Fibroblast of skin of back (primary cell): Measurements from ENCODE around the gene TTYH2.

Experiments used
- DNase-seq: peaks from one replicate; pipeline ENCODE4 v3.0.0-alpha.2; 2013

Gene TTYH2

DNA sequence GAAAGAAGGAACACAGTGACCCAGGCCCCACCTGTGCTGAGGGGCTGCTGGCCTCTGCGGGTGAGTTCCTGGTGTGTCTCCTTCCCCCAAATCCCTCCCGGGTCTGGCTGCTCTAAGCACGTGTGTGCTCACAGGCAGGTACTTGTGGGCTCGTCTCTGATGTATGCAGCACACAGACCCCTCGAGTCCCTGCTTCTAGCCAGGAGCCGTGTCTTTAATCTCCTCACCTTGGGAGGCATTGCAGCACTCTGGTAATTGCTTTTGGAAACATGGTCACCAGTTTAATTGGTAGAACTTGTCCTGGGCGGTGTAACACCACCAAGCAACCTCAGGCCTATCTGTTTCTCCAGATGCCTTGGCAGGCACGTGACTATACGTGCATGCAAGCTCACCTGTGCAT, 18.7 kb upstream of the TTYH2 start:
- DNase-seq, result no peak

DNA sequence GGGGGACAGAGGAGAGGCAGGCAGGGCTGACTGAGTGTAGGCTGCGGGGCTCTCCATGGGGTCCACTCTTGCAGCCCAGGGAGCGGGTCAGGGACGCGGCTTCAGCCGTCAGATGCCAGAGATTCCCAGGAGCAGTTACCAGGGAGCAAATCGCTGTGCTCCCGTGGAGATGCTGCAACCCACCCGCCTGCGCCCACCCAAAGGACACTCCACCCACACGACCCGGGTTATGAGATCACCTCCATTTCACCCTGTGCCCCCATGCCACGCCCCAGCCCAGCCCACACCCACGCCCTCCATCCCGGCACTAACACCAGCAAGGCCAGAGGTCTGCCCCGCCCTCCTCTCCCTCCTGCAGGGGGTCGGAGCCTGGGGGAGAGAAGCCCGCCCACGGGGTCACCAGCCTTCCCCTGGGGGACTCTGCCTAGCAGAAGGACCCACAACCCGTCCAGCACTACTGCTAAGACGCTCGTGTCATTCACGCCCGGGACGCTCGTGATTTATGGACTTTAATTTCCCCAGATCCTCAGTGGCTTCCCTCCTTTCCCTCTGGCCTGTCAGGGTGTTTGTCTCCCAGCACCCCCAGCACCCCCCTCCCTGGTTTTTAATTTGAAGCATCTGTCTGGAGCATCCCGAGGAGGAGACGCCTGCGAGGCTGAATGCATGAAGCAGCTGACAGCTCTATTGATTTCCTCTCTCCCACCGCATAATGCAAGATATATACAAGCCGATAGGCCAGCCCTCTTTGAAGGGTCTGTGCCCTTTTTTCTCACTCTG, 16.6 kb upstream of the TTYH2 start:
- DNase-seq, result no peak

DNA sequence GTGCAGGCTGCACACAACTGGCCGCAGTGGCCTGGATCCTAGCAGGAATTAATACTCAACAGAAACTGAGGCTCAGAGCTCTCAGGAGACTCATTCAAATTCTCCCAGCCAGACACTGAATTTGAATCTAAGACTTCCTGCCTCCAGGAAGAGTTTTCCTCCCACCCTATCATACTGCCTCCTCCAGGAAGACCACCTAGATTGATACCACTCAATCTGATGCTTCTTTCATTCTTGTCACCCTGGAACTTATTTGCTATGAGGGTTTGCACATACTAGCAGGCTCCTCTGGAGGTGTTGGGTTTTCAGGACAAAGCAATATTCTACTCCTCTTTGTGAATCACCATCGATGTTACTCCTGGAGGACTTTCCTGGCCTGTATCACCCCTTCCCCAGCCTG, 15.6 kb upstream of the TTYH2 start:
- DNase-seq, result no peak

DNA sequence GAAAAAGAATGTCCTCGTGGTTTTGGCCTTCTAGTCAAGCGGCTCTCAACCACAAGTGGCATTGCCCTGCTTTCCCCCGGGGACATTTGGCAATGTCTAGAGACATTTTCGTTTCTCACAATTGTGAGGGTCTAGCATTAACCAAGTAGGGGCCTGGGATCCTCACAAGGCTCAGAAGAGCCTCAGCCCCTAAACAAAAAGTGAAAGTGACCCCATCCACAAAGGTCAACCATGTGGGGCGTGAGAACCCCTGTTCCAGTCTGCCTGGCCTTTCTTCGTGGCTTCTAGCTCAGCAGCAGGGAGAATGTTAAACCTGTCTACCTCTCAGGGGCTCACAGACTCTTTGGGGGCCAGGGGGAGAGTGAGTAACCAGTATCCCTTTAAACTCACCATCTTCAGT, 14.7 kb upstream of the TTYH2 start:
- no peak for DNase-seq

DNA sequence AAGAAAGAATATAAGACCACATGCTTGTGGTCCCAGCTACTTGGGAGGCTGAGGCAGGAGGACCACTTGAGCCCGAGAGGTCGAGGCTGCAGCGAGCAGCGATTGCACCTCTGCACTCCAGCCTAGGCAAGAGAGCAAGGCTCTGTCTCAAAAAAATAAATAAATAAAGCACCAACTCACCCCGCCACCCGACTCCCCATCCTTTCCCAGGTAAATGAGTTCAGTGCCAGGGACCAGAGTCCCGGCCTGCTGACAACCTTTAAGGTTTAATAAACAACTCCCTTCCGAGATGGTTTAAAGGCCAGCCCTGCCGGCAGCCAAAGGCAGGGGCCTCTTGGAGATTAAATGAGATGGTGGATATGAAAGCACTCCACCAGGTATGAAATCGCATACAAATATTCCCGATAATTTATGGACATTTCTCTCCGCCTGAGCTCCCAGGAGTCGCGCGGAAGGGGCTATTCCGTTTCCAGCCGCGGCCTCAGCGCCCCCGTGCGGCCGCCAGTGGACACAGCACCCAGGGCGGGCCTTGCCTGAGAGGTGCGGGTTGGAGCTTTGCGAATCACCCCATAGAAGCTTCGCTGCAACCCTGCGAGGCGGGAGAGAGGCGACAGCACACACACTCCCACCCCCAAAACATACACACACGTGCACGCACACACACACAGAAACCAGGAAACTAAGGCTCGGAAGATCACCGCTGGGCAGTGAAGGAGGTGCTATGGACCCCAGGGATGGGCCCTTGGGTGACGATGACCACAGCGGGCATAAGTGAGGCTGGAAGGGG, 13.9 kb upstream of the TTYH2 start:
- DNase-seq, result peak; percentile 37

DNA sequence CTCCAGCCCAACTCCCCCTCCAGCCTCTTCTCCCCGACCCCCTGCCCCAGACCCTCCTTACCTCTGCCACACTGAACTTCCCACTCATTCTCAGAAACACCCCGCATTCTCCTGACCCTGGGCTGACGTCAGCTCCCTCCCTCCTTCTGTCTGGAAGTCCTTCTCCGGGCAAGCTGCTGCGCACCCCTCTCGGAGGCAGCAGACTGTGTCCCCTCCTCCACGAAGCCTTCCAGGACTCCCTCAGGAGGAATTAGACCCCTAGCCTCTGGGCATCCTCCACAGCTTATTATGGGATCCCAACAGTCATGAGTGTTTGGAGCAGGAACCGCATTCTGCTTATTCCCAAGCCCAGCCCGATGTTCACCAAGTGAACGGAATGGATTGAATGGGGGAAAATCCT, 13.3 kb upstream of the TTYH2 start:
- no peak for DNase-seq

DNA sequence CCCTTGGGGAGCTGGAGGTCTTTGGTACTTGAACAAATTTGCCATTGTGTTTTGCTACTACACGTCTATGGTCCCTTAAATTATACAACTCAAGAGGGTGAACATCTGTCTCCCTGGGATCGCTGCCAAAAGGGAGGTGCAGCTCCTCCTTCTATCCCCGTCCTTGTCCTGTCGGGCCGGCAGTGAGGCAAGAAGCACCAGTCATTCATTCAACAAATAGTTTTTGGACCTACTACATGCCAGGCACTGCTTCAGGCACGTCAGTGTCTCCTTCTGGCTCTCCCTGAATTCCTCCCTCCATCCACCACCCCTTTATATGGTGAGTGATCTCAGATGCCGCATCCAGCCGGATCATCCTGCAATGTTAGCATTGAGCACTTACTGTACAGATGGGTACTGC, 12.1 kb upstream of the TTYH2 start:
- DNase-seq, result peak; percentile 27

DNA sequence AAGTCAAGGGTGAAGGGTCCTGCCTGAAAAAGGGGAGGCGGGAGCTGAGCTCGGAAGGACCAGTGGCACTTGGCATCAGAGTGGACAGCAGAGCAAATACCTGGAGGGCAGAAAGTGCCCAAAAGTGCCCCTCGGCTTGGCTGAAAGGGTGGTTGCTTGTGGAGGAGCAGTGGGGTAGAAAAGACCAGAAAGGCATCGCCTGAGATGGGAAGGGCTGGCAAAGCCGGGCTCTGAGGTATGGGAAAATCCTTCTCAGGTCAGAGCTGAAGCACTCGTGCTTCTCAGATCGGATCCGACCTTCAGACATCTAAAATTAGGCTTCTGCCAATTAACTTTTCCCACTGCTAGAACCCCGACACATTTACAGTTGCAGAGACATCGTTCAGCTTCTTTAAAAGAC, 11.4 kb upstream of the TTYH2 start:
- no peak for DNase-seq

DNA sequence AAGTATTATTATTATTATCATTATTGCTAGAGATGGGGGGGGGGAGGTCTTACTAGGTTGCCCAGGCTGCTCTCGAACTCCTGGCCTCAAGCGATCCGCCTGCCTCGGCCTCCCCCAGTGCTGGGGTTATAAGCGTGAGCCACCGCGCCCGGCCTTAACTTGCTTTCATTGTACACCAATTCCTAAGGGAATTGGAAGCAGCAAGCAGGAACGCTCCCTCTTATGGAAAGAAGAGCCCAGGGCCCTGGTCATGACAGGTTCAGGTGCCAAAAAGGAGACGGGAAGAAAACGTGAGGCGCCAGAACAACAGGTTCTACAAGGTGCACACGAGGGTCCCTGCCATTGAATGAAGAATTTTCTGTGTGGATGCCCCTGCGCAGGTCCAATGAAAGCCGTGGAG, 10.4 kb upstream of the TTYH2 start:
- no peak for DNase-seq

DNA sequence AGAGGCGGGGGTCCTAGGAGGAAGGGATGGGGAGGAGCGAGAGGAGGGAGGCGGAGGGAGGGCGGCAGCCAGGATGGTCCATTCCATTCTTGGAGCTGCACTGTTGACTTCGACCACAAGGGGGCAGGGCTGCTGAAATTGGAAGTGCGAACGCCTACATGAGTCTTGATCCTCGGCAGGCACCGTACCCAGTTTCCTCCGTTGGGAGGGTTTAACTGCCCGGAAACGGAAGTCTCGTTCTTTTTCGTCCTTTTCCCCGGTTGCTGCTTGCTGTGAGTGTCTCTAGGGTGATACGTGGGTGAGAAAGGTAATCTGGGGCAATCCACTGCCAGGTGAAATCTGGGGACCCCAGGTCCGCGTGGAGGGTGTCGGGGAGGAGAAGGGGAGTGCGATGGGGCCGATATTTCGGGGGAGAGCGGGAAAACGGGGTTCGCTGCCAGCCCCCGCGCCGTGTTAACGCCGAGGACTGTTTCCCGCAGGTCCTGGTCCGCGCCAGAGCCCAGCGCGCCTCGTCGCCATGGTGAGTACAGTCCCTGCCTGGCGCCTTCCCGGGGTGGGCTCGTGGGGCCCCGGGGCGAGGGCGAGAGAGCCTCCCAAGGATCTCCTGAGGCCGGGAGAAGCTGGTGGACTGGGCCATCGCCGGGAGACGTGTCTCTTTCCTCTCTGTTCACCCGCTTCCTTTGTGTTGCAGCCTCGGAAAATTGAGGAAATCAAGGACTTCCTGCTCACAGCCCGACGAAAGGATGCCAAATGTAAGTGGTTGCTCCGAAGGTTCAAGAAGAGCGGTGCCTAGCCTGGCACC, 9.7 kb upstream of the TTYH2 start, which contains the start of gene RPL38:
Gene RPL38, plus strand, starts transcription at position 240 of the 802 bp plus-strand sequence. Its CDS starts 278 bp downstream, at position 518.
- peak; percentile 98 for DNase-seq

DNA sequence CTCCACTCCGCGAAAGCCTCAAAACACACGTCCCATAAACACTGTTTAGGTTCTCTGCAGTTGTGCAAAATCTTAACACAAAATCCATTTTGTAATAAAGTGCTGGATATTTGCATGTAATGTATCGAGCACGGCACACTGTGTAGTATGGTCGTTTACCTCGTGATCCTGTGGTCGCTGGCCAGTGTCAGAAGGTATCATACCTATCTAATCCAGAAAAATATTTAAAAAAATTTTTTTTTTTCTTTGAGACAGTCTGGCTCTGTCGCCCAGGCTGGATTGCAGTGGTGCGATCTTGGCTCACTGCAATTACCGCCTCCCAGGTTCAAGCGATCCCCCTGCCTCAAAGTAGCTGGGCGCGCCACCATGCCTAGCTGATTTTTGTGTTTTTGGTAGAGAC, 8.9 kb upstream of the TTYH2 start:
- DNase-seq, result no peak

DNA sequence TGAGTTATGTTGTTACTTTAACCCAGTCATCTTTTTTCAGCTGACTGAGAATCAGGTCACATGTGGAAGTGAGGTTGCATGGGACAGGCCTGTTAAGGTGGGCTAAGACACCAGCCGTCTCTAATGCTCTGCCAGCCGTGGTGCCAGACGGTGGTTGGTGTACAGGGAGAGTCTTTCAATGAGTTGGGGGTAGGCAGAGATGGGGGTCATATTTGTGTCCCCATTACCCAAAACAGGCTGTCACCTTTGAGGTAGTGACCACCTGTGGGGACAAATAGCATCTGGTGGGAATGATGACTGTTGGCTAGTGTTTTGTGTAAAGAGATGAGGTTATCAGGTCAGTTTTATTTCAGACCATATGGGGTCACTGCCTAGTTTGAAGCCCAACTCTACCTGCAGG, 8.1 kb upstream of the TTYH2 start:
- DNase-seq, result no peak

DNA sequence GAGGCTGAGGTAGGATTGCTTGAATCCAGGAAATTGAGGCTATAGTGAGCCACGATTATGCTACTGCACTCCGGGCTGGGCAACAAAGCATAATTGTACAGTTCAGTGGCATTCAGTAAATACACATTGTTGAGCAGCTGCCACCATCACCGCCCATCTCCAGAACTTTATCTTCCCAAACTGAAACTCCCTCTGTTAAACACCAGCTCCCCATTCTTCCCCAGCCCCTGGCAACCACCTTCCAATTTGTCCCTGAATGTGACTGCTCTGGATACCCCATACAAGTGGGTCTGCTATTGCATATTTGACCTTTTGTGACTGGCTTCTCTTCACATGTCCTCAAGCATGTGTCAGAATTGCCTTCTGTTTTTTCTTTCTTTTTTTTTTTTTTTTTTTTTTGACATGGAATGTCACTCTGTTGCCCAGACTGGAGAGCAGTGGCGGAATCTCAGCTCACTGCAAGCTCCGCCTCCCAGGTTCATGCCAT, 7.0 kb upstream of the TTYH2 start:
- peak; percentile 20 for DNase-seq

DNA sequence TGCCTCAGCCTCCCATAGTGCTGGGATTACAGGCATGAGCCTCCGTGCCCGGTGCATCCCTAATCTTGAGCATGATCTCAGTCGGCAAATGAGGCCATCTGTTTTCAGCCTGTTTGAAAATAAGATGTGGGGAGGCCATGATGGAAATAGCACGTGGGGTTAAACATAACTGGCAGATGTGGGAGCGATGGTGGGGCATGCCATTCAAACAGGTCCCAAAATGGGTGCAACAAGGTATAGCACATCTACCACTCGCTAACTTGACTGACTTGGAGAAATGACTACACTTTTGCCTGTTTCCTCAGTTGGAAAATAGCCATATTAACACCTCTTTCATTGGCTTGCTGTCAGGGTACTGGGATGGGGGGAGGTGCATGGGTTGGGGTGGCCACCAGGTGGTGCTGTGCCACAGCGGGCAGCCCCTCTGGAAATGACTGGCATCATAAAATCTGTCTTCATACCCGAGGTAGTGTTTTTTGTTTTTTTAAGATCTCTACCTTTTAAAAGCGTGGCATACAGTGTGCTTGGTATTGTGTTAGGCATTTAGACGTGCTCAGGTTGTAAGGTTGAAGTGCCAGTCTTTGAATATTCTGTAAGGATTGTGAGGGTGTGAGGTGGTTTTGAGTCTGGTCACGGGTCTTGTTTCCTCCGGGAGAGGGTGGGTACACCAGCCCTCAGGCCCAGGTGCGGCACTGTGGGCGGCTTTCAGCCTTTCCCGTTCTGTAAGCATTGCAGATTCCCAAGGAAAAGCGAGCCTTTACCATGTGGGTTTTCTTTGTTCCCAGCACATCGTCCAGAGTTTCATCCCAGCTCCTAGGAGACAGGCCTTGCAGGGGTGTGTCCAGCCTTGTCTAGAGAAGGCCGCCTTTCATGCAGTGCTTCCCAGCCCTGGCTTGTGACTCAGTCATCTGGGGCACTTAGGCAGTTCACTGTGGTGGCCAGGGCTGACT, 2.9 kb upstream of the TTYH2 start:
- DNase-seq, result peak; percentile 53

DNA sequence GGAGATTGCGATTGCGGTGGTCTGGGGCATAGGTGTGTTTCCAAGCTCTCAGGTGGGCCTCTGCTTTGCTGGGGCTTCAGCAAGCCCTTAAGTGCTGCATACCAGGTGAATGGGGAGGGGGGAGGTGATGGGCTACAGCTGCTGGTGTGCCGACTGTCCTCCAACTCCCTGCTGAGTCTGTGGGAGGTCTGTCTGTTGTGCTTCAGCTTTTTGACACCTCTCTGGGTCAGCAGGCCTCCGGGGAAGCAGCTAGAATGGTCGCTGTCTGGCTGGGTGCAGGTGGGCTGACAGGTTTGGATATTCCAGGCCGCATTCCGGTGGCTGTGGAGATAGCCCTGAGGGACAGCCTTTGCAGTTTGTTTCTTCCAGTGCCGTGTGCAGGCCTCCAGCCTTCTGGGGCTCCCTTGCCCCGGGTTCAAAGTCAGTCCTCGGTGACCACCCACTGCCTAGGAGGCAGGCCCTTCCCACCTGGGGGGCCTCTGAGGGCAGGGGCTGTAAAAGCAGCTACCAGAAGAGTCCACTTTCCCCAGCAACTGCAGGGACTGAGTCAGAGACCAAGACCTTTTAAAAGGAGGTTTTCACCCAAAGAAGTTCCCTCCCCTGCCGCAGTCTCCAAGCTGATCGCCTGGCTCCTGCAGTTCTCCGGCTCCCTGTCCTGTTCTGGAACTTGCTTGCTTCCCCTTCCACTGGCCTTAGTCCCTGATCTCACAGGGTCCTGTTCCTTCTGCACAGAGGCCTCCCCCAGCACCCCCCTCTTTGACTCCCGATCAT, 2.0 kb upstream of the TTYH2 start:
- DNase-seq, result no peak

DNA sequence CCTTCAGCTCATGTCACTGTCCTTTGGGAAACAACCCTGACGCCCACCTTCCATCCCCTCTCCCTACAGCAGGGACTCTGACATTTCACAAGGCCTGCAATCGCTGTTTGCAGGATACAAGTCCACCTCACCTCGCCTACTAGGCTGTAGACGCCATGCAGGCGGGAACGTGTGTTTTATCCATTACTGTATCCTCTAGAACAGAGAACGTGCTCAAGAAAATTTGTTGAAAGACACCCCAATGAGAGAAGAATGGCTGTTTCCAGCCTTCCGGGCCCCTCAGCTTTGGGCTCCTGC, 1.5 kb upstream of the TTYH2 start:
- no peak for DNase-seq

DNA sequence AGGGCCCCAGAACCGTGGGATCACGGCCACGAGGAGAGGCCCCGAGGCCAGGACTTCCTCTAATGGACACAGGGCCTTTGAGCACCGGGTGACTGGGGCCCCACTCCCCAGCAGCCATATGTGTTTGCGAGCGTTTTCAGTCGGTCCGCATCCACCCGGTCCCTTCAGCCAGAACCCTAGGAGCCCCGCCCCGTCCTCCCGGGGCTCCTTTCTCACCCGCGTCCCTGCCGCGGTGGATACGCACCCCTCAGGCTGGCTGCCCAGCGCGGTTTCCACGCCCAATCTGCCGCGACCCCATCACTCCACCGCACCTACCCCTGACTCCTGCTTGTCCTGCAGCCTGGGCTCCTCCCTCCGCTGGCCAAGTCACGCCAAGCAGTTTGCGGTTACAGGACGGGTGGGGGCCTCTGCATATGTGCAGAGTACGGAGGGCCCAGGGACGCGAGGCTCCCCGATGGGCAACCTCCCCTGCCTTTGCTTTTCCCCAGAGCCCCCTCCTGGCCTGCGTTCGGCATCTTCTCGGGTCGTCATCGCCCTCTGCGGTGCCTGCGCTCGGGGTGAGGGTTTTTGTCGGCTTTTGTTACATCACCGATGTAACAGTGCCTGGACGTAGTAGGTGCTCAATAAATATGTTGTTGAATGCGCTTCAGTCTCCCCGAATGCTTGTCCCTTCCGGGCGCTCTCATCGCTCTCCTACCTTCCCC, 1.0 kb upstream of the TTYH2 start:
- peak; percentile 27 for DNase-seq

DNA sequence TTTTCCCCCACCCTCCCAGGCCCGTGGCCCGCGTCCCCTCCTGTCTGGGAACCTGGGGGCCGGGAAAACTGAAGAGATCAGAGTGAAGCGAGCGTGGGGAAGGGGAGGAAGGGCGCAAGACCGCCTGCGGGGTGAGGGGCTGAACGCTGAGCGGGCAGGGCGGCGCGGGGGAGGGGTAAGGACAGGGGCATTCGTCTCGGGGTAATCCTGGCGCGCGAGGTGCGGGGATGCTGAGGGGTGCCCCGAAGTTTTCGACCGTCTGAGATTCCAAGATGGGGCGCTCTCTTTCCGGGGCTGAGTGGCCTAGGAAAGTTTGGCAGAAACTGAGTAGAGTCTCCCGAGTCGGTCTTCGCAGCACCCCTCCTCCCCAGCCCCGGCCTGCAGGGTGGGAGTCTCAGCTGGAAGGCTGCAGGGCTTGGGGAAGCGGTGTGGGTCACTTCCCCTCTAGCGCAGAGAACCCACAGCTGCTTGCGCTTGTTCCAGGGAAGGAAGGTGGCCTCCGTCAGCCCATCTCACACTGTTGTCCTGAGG, 555 bp downstream of the TTYH2 start:
- DNase-seq, result no peak

DNA sequence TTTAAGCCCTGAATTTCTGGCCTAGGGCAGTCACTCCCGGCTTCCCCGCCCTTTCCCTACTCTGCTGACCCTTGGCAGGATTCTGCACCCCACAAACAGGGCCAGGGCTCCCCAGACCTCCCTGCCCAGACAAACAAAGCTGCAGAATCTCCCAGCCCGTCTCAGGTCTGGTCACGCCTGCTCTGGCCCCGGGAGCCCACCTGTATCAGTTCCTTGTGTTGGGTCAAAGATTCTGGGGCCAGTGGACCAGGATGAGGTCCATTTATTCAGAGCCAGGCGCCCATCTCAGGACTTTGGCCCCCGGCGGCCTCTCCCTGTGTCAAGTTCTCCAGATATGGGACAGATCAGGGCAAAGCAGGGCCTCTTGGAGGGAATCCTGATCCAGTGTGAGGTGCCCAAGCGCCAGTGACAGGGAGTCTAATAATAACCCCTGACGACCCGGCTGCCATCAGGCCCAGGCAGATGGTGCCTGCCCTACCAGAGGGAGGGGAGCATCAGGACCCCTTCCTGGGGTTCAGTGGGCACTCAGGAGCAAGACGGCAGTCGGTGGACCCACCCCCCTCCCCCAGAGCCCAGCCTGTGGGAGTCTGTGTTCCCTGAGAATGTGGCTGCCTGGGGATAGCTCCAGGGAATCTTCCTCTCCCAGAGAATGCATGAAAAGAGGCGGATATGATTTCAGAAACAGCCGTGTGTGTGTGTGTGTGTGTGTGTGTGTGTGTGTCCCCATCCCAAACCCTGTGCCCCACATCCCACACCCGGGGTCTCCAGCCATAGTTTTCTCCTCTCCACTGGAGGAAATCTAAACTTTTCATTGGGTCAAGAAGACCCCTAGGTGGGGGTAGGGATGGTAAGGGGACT, 1.3 kb downstream of the TTYH2 start:
- DNase-seq, result no peak
